Hematopoietic multipotent progenitor cell treated with erythropoietin and hydrocortisone succinate and interleukin-3 and kit ligand, for 8 days (in vitro differentiated cells): ENCODE data around the gene ENOSF1.

Experiments
- DNase-seq: peaks from one replicate; pipeline ENCODE4 v3.0.0-alpha.2; 2015

Gene ENOSF1

GRCh38 chr18:706405-706804, 6.0 kb downstream of the ENOSF1 start:
- no peak for DNase-seq

DNA sequence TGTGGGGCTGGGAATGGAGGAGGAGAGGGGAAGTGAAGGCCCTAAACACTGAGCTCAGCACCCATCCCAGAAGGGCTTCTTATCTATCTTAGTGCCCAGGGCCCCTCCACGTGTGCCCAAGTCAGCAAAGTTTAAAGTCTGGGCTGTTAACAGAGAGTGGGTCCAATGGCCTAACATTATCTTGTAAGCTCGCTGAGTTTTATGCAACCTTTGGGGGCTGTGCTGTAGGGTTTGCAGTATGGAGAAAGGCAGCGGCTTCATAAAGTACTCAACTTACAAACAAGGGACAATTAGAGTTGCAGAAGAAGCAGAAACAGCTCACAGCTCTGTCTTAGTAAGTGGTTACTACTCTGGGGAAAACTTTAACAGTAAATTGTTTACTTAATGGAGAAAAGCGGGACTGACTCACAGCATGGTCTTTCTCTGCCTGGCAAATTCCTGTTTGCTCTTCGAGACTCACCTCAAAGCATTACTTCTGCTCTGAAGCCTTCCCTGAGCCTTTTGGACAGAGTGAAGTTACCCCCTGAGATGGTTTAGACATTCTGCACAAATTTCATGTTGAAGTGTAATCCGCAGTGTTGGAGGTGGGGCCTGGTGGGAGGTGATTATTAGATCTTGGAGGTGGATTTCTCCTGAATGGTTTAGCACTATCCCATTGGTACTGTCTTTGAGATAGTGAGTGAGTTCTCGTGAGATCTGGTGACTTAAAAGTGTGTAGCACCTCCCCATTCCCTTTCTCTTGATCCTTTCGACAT, 9.0 kb downstream of the ENOSF1 start:
- DNase-seq: no peak

DNA sequence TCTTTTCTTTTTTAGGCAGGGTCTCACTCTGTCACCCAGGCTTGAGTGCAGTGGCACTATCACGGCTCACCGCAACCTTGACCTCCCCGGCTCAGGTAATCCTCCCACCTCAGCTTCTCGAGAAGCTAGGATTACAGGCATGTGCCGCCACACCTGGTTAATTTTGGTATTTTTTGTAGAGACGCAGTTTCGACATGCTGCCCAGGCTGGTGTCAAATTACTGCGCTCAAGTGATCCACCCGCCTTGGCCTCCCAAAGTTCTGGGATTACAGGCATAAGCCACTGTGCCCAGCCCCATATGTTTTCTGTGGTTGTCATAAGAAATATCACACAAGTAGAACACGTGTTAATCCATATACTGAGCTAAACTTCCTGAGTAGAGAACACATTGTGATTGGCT, 14.6 kb downstream of the ENOSF1 start:
- no peak for DNase-seq

DNA sequence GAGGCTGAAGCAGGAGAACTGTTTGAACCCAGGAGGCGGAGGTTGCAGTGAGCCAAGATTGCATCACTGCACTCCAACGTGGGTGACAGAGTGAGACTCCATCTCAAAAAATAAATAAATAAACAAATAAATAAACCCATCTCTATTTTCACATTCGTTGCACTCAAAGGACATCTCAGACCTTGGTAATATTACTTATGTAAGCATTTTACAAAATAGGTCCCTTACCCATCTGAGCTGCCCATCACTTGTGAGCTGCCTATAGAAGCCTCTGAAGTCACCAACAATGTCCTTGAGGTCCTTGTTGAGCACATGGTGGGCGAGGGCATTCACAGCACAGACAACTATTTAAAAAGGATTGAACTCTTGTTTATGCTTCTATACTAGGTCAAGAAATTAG, 15.4 kb downstream of the ENOSF1 start:
- DNase-seq: no peak

DNA sequence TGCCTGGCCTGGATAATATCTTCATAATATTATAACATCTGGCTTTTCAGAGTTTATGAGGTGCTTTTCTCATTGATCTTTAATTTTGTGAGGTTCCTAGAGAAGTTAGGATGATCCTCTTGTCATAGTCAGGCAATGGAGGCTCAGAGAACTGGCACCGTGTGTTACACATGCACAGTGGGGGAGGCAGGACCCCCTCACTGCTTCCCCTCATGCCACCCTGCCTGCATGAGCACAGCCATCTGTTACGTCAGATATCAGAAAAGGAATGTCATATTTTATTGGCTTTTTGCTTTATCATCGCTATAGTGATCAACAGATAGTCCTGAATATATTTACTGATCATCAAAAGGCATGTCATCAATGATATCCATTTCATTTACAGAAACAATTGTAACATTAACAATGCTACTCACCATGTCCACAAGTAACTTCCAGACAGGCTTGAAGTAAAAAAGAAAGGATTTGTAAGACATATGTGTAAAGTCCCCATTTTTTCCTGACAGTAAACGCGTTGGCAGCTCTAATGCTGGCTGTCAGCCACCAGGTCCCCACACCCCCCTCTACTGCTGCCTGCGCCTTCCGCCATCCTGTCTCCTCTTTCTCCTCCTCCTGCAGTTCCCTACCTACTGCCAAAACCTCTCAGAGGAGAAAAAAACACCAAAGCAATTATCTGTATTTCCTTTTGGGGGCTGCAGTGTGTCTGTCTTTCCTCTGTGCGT, 18.8 kb downstream of the ENOSF1 start:
- no peak for DNase-seq

DNA sequence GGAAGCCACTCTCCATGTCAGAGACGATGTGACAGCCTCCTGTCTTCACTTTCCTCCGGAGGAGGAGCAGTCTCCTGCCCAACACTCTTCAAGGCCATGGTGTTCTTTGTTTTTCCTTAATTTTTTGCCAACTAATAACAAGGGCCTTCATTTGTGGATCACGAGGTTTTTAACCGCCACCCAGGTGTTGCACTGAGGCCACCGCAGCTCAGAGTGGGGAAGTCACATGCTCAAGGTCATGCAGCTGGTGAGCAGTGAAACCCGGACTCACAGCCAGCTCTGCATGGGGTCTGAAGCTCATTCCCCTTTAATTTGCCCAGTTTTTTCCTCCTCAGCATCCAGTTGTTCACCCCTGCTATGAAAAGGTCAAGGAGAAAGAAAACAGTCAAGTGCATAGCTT, 19.6 kb downstream of the ENOSF1 start:
- no peak for DNase-seq

- no peak for DNase-seq
These were observed 24.1 kb downstream of the ENOSF1 start for GRCh38 chr18:688323-688722.

- no peak for DNase-seq
These were observed 25.9 kb downstream of the ENOSF1 start for GRCh38 chr18:686339-687111.

GRCh38 chr18:685438-685837, 27.0 kb downstream of the ENOSF1 start:
- no peak for DNase-seq

DNA sequence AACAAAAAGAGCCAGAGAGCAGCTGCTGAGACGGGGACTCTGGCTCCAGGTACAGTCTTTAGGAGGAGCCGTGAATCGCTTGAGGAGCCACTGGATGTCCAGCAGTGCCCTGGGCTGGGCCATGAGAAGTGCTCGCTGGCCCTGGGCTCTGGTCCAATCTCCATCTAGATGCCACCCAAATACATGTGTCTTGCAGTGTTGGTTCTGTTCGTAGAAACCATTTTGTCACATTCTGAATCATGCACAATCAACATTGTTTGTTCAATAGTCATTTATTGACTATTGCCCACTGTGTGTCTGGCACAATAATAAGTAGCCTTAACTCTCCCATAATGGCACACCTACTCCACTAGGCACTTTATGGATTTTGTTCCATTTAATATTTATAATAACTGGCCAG, 28.9 kb downstream of the ENOSF1 start:
- no peak for DNase-seq

DNA sequence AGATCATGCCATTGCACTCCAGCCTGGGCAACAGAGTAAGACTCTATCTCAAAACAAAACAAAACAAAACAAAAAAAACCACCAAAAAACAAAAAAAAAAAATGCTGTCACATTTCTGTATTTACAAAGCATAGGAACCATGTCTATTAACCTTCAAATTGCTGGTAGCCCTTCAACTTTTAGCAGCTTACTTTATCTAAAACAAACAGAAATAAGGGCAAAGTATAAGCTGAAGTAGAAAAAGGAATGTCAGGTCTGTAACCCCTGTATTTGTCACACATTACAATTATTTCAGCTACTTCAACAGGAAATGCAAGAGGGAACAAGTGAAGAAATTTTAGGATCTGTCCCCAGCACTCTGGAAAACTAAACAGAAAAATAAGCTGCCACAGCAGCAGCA, 29.6 kb downstream of the ENOSF1 start:
- DNase-seq: no peak

DNA sequence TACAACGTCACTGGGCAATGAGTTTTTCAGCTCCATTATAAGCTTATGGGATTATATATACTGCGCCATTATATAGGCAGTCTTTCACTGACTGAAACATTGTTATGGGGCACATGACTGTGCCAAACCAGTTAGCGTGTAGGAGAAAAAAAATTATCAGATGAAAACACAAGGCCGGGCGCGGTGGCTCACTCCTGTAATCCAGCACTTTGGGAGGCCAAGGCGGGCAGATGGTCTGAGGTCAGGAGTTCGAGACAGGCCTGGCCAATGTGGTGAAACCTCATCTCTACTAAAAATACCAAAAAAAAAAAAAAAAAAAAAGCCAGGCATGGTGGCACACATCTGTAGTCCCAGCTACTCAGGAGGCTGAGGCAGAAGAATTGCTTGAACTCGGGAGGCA, 30.0 kb downstream of the ENOSF1 start:
- peak; percentile 87 for DNase-seq

DNA sequence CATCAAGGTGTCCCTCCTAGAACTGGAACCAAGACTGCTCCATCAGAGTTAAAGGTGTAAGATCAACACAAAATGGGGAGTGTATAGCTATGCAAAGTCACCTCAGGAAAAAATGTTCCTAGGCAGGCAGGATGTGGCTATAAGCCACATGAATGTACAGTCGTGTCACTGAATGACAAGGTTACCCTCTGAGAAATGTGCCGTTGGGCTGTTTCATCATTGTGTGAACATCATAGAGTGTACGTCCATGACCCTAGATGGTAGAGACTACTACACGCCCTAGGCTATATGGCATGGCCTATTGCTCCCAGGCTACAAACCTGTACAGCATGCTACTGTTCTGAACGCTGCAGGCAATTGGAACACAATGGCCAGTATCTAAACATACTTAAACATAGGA, 30.4 kb downstream of the ENOSF1 start:
- no peak for DNase-seq

DNA sequence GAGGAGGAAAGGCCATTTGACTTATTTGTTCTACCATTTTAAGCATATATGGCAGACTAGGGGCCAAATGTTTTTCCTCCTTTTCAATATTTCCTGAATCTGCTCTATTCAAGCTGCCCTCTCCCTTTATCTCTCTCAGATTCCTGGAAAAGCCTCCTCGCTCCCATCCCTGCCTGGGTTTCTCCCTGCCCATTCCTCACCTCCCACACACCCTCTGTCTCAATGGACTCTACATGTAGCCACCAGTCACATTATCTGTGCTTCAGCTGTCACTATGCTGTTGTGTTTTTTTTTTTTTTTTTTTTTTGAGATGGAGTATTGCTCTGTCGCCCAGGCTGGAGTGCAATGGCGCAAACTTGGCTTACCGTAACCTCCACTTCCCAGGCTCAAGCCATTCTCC, 32.0 kb downstream of the ENOSF1 start:
- DNase-seq: no peak

GRCh38 chr18:679516-679915, 32.9 kb downstream of the ENOSF1 start:
- no peak for DNase-seq

DNA sequence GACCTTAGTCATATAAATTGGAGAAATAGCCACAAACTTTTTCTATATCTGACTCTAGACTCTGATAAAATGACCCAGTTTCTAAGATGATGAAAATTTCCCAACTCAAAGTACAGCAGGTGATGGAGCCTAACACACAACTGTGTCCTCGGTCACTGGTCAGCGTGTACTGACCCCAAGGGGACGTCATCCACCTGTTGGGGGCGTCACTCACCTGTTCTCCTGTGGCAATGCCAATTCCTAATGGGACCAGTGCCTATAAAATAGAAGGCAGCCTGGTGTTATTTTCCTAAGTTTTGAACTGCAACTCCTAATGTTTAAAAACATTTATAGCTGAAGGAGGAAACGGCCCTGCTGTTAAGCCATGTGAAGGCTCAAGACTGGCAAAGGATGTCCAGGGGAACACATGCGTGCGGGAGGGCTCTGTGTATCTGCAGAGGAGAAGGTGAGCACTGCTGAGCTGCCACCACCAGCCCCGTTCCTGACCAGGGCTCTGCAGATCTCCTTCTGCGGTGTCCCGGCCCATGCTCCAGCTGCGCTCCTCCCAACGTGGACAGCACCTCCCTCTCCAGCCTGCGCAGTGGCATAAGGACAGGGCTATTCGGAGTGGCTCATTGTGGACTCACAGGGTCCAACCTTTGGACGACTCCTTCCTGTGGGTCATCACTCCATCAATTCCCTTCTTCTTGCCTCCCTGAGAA, 33.8 kb downstream of the ENOSF1 start:
- no peak for DNase-seq

DNA sequence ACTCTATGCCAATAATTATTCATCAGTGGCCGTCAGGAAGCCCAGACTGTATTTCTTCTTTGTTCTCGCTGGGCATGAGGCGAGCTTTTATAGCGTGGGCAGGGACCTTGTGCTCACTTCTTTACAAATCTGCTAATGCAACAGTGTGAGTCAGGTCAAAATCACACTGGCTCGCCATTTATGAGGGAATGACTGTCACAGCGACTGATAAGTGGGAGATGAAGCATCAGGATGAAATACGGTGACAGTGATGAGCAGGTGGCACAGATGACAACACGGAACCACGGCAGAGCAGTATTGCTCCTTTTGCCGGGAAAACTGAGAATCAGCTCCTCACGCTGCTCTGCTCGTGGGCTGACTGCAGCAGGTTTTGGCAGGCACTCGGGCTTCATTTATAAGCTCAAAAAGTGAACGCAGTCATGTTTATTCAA, 34.5 kb downstream of the ENOSF1 start:
- DNase-seq: no peak

DNA sequence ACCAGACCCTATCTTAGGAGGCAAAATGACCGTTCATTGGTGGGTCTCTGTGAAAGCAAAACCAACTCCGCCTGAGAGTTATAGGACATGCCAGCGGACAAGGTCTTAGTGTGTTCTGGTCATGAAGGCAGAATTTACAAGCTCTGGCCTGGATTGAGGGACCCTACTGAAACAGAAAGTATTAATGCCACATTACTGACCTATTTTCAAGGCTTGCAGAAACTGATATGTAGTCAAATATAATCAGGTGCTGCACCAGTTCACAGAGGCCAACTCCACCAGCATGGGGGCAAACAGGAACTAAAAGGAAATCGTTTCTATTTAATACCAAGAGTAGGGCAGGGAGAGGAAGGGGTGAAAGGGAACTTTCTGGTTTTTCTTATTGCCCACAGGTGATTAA, 35.3 kb downstream of the ENOSF1 start:
- no peak for DNase-seq

DNA sequence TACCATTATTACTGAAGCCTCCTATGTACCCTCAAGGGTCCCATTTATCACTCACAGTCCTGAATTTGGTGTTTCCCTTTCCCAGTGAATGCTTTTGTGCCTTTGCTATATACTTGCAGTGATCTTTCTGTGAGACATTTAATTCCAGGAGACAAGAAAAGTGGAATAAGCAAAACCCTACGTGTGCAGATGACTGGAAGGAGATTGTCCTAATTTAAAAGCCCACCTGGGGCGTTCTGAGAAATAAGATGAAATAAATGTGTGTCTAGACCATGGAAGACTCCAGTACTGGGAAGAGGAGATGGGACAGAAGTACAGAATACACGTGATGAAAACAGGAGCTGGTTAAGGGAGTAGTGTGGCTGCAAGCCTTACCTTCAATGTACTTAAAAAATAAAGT, 35.7 kb downstream of the ENOSF1 start:
- no peak for DNase-seq

- no peak for DNase-seq
These were observed 36.4 kb downstream of the ENOSF1 start for GRCh38 chr18:676069-676468.

- no peak for DNase-seq
These were observed 37.1 kb downstream of the ENOSF1 start for GRCh38 chr18:675307-675706.

DNA sequence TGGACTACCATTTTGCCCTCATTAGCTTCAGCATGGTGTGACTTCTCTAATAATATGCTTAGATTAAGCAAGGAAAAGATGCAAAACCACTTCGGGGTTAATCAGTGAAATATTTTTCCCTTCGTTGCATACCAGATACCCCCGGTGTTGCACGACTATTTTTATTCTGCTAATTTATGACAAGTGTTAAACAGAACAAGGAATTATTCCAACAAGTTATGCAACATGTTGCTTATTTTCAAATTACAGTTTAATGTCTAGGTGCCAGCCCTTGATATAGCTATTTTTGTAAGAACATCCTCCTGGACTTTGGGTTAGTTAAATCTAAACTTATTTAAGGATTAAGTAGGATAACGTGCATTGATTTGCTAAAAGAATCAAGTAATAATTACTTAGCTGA, 38.7 kb downstream of the ENOSF1 start:
- no peak for DNase-seq

DNA sequence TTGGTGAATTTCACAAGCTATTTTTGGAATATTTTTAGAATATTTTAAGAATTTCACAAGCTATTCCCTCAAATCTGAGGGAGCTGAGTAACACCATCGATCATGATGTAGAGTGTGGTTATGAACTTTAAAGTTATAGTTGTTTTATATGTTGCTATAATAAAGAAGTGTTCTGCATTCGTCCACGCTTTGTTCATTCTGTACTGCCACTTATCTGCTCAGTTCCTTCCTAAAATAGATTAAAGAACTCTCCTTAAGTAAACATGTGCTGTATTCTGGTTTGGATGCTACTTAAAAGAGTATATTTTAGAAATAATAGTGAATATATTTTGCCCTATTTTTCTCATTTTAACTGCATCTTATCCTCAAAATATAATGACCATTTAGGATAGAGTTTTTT, 39.1 kb downstream of the ENOSF1 start:
- DNase-seq: no peak
